ENCODE data around the gene ELFN1. TPM values are rescaled to one million over a fixed set of nuclear protein-coding genes. Genes with fewer than 3 reads are reported as not detected.

ELFN1 gene
- total RNA-seq, 1 donor: 1.6 TPM

- no peak overlapping the region for H3K4me3 ChIP-seq (ENCODE audit: low read depth, low read length)
- DNase-seq (ENCODE audit: low read depth): no peak
- TF ChIP-seq, protein P1, sequence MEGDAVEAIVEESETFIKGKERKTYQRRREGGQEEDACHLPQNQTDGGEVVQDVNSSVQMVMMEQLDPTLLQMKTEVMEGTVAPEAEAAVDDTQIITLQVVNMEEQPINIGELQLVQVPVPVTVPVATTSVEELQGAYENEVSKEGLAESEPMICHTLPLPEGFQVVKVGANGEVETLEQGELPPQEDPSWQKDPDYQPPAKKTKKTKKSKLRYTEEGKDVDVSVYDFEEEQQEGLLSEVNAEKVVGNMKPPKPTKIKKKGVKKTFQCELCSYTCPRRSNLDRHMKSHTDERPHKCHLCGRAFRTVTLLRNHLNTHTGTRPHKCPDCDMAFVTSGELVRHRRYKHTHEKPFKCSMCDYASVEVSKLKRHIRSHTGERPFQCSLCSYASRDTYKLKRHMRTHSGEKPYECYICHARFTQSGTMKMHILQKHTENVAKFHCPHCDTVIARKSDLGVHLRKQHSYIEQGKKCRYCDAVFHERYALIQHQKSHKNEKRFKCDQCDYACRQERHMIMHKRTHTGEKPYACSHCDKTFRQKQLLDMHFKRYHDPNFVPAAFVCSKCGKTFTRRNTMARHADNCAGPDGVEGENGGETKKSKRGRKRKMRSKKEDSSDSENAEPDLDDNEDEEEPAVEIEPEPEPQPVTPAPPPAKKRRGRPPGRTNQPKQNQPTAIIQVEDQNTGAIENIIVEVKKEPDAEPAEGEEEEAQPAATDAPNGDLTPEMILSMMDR (IDR thresholded peaks at IDR 0.05; ENCODE audit: insufficient read depth, low read length): no peak
Observed at GRCh38 chr7:1694611-1695511, 24.8 kb downstream of the ELFN1 start.

DNA sequence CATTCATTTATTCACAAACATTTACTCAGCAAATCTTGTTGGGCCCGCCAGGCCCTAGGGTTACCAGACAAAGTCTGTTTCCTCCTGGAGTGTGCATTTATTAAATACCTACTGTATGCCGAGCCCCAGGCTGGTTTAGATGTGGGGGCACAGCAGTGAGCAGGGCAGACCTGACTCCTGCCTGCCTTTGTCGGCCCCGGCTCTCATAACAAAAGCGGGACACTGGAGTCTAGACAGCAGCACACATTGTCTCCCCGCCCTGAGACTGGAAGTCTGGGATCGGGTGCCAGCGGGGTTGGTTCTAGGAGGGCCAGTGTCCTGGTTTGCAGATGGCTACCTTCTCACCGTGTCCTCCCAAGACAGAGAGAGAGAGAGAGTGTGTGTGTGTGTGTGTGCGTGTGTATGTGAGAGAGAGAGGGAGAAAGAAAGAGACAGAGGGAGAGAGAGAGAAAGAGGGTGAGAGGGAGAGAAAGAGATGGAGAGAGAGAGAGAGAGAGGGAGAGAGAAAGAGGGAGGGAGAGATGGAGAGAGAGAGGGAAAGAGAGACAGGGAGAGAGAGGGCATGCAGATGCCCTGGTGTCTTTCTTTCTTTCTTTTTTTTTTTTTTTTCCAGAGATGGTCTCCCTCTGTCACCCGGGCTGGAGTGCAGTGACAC, 25.9 kb downstream of the ELFN1 start:
- TF ChIP-seq, protein P1 (IDR thresholded peaks at IDR 0.05; ENCODE audit: insufficient read depth, low read length): no peak
- no peak for DNase-seq (ENCODE audit: low read depth)
- no peak overlapping the region for H3K4me3 ChIP-seq (ENCODE audit: low read depth, low read length)

- TF ChIP-seq, protein P1 (IDR thresholded peaks at IDR 0.05; ENCODE audit: insufficient read depth, low read length): no peak
- H3K4me3 ChIP-seq (ENCODE audit: low read depth, low read length): no peak overlapping the region
- no peak for DNase-seq (ENCODE audit: low read depth)
Observed at GRCh38 chr7:1696671-1697498, 26.8 kb downstream of the ELFN1 start.

DNA sequence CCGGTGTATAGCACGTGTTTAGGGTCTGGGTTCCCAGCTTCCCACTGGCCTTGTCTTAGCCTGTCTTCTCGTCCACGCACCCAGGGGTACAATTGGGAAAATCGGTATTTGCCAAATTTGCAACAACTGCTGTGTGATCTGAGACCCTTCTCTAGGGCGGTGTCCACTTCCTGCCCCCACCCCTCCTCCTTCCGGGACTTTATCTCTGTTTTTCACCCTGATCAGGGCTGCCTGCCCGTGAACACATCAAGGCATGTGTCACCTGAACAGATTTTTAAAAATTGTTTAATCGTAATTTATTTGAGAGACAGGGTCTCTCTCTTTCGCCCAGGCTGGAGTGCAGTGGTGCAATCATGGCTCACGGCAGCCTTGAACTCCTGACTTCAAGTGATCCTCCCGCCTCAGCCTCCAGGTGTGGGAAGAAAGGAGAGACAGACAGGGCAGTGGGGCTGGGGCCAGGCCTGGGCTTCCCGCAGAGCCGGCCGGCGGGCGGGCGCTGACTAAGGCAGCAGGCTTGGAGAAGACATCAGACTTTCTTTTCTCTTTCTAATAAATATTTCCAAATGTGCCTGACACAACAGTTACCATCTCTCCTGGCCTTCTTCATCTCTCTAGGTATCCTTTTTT, 27.5 kb downstream of the ELFN1 start:
- no peak overlapping the region for H3K4me3 ChIP-seq (ENCODE audit: low read depth, low read length)
- TF ChIP-seq, protein P1 (IDR thresholded peaks at IDR 0.05; ENCODE audit: insufficient read depth, low read length): no peak
- DNase-seq (ENCODE audit: low read depth): no peak

DNA sequence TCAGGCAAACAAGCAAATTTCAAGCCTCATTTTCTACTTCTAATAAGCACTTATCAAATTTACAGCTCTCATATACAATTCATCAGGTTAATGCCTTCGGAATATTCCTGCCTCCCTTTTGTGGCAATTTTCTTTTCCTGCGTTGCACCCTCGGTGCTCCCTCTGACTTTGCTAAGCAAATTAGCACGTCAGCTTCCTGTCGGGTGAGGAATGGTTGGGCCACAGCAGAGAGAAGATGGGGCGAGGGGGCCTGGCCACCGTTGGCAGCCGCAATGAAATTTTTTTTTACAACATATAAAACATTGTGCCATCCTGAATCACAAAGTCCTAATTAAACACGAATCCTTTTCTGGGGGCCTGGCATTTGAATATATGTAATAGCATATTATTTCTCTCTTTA, 28.1 kb downstream of the ELFN1 start:
- DNase-seq (ENCODE audit: low read depth): no peak
- no peak overlapping the region for H3K4me3 ChIP-seq (ENCODE audit: low read depth, low read length)
- TF ChIP-seq, protein P1 (IDR thresholded peaks at IDR 0.05; ENCODE audit: insufficient read depth, low read length): no peak

- DNase-seq (ENCODE audit: low read depth): no peak
- H3K4me3 ChIP-seq (ENCODE audit: low read depth, low read length): no peak overlapping the region
- TF ChIP-seq, protein P1 (IDR thresholded peaks at IDR 0.05; ENCODE audit: insufficient read depth, low read length): no peak
Observed at GRCh38 chr7:1698951-1699350, 28.9 kb downstream of the ELFN1 start.
